GM21528 (cell line): Measurements from ENCODE around the gene MTFR1L.

Experiments used
- ATAC-seq: cut with Tn5 transposase; IDR thresholded peaks from one replicate; pipeline ENCODE4 v1.9.1; 2021; ENCODE audit warnings: mild to moderate bottlenecking, moderate library complexity; ENCODE audit not compliant: unreplicated experiment, low FRiP score

The MTFR1L gene

DNA sequence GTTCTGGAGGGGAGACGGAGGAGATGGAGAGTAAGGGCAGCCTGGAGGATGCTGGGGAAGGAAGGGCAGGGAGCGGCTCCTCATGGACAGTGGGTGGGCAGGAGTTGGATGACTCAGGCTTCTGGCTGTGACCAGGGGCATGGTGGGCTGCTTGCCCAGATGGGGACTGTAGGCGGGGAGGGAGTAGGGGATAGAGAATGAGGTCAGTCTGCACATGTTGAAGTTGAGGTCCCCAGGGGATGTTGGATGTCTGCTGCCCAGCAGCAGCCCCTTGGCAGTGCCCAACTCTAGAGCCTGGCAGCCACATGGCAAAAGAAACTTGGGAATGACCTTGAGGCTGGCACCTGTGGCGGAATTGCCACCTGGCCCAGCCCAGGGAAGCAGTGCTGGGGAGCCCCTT, 13.3 kb upstream of the MTFR1L start:
- no peak for ATAC-seq

DNA sequence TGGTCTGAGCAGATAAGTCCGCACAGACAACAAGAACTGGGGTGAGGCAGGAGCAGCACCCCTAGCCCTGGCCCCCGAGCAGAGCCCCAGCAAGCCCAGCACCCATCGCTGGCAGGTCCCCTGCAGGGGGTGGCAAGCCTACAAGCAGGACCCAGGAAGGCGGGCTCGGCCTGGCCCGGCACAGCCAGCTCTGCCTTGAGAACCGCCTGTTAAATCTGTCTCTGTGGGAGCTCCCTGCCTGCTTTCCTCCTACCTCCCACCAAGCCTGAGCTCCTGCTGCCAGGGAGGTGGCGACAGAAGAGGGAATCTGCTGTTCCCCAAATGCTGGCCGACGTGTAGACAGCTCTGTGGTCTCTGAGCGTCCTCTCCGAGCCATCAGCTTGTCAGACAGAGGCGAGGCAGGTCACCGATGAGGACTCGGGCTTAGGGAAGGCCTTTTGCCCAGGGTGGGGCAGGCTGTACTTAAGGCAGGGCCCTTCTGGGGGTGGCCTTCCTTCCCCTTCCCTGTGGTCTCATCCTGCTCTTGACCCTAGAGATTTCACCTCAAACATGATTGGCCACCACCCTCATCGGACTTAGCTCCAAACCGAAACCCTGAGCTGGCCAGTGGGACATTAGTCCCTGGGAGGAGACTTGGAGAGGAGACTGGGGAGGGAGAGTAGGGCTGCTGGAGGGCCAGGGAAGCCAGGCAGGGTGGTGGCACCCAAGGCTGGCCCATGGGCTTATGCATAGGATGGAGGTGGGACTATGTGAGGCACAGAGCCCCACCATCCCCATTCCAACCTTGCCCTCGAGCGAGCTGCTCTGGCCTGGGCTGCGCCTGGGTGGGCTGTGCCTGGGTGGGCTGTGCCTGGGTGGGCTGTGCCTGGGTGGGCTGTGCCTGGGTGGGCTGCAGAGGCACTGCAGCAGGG, 12.0 kb upstream of the MTFR1L start:
- no peak for ATAC-seq

DNA sequence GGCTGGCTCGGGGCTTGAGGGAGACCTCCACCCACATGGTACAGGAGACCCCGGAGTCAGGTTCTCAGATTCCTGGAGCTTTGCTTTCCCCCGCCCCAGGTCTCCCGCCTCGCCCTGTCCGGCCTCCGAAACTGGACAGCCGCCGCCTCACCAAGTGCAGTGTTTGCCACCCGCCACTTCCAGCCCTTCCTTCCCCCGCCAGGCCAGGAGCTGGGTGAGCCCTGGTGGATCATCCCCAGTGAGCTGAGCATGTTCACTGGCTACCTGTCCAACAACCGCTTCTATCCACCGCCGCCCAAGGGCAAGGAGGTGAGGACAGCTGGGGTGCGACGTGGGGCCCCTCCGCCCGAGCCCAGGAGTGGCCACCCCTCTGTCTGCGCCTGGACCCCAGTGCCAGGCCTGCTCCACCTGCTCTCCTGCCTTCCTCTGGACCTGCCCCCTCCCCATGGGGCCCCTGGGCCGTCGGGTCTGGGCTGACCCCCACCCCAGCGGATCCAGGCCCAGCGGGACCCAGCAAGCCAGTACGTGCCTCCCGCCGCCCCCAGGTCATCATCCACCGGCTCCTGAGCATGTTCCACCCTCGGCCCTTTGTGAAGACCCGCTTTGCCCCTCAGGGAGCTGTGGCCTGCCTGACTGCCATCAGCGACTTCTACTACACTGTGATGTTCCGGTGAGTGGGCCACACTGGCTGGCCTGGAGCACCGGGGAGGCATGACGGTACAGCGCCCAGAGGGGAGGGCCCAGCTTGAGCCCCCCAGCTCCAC, 11.1 kb upstream of the MTFR1L start:
- no peak for ATAC-seq

DNA sequence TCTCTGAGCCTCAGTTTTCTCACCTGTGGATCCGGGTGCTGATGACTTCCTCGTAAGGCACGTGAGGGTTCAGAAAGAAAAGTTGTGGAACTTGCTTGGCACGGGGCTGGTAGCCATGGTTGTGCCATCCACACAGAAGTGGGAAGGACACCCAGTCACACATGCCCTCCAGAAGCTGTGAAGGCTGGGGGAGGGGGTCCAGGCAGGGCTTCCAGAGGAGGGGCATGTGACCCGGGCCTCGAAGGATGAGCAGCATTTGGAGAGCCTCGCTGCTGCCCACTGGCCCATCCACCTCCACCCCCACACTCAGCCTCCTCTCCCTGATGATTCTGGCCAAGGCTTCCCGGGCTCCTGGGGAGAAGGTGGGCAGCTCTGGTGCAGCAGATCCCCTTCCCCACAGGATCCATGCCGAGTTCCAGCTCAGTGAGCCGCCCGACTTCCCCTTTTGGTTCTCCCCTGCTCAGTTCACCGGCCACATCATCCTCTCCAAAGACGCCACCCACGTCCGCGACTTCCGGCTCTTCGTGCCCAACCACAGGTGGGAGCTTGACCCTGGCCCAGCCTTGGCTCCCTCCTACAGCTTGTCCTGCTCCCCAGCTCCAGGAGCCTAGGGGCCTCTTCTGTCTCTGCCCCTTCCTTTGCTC, 10.3 kb upstream of the MTFR1L start:
- ATAC-seq: no peak

DNA sequence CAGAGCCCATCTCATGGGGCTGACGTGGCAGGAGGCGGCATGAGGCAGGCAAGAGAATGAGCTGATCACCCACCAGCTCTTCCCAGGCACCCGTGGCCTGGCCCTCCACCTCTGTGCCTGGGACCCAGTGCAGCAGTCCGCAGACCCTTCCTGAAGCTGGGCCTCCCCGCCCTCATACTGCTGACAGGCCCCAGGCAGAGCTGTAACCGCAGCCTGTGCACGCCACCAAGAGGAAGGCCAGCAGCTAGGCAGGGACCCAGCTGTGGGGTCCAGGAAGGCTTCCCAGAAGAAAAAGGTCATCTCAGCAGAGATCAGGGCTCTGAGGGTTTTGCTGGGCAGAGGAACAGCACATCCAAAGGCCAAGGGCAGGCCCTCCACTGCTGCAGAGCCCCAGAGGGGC, 9.8 kb upstream of the MTFR1L start:
- ATAC-seq: no peak

DNA sequence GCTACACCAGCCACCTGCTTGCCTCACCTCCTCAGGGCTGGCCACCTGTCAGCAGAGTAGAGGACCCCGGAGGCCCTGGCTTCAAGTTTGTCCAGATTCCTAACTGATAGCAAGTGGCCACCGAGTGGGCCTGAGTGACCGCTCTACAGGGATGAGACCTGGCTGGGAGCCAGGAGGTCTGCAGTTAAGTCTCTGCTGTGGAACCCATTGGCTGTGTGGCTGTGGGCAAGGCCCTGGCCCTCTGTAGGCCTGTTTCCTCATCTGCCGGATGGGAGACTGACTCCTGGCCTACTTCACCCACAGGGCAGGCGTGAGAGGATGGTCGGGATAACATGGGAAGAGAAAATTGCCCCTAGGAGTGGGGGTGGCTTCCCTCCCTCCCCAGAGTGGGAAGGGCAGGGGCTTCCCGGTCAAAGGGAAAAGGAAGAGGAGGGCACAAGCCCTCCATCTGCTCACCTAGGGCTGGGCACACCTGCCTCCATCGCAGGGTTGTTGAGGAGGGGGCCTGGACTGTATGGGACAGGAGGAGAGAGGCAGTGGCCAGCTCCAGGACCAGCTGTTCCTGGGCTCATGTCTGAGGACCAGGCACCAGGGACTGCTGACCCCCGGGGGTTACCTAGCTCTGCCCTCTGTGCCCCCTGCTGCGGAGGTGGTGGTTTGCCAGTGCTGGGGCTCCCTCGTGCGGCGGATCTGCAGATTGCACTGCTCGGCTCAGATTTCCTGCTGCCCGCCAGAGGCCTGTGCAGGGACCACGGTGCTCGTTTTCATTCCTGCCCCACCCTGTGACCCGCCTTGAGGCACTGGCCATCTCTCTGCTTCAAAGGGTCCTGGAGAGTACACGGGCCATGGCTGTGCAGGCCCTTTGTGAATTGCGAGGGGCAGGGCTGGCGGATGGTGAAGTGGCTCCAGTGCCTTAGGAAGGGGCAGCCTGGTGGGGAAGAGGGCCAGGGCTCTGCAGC, 9.1 kb upstream of the MTFR1L start:
- ATAC-seq: no peak

DNA sequence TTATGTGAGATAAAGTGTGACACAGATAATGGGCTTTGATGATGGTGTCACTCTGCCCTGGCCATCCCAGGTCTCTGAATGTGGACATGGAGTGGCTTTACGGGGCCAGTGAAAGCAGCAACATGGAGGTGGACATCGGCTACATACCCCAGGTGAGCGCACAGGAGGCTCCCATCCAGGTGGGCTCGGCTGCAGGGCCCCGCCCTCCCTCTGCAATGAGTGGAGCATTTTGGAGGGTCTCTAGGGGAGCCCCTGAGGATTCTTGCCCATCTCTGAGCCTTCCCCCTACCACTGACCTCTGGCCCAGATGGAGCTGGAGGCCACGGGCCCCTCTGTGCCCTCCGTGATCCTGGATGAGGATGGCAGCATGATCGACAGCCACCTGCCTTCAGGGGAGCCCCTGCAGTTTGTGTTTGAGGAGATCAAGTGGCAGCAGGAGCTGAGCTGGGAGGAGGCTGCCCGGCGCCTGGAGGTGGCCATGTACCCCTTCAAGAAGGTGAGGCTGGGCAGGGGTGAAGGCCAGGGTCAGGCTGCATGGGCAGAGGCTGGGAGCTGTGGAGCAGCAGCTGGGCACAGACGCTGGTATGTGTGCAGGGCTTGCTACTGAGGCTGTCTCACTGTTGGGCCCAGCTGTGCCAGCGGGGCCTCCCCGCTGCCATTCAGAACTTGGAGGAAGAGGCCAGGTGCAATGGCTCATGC, 8.2 kb upstream of the MTFR1L start:
- ATAC-seq: no peak

DNA sequence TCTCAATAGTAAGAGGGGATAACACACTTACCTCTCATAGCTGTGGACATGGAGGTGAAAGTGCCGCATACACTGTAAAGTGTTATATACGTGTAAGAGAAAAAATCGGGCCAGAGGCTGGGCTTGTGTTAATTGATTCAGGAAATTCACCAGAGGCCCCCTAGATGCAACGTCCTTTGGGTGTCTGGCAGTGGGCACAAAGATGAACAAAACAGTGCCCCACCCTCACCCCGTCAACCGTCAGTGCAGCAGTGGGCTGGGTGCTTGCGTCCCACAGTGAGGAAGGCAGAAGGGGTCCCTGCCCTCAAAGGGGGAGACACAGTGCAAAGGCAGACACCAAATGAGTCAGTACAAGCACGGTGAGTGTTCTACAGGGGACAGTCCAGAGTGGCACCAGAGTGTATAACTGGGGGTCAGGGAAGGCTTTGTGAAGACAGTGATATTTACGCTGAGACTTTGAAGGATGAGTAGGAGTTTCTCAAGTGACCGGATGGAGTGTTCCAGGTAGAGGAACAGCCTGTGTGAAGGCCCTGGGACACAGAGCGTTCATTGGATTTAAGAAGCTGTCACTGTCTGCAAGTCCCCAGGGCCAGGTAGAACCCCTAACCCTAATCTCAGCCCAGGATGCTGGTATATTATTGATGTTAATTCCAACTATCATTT, 6.6 kb upstream of the MTFR1L start:
- ATAC-seq: no peak

DNA sequence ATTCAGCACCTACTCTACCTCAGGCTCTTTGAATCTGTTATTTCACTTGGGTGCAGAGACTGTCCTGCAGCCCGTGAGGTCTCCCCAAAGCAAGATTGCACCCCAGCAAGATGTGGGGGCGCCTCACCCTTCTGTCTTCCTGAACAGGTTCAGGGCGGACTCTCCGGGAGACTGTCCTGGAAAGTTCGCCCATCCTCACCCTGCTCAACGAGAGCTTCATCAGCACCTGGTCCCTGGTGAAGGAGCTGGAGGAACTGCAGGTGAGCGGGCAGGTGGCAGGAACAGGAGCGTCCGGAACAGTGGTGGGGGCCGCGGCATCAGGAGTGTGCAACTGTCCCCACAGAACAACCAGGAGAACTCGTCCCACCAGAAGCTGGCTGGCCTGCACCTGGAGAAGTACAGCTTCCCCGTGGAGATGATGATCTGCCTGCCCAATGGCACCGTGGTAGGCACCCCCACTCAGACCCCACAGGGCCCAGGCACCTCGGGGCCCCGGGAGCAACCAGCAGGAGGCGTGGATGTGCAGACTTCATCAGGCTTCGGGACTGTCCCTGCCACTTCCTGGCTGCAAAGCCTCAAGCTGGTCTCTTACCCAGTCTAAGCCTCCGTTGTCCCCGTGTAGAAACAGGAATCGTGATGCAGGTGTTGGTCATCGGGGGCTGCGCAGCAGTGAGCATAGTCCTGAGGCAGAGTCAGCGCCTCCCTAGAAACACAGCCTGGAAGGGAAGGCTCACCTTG, 5.9 kb upstream of the MTFR1L start:
- ATAC-seq: no peak

DNA sequence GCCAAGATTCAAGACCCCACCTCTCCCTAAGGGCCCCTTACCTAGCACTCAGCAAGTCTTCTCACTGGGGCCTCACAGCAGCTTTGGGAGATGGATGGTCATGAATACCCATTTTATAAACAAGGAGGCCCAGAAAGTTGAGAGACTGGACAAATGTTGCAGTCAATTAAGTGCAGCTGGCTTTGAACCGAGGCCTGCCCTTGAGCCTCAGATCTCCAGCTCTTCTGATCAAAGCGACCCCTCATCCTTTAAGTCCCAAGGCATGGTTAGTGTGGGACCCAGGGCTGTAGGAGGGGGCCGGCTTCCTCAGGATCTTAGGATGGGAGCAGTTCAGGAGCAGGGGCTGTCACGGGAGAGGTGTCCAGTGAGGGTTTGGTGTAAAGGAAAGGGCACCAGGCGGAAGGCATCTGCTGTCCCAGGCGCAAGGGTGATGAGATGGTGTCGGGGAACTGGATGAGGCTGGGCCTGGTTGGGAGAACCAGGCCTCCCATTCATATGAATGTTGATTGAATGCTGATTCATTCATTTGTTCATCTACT, 5.1 kb upstream of the MTFR1L start:
- no peak for ATAC-seq

DNA sequence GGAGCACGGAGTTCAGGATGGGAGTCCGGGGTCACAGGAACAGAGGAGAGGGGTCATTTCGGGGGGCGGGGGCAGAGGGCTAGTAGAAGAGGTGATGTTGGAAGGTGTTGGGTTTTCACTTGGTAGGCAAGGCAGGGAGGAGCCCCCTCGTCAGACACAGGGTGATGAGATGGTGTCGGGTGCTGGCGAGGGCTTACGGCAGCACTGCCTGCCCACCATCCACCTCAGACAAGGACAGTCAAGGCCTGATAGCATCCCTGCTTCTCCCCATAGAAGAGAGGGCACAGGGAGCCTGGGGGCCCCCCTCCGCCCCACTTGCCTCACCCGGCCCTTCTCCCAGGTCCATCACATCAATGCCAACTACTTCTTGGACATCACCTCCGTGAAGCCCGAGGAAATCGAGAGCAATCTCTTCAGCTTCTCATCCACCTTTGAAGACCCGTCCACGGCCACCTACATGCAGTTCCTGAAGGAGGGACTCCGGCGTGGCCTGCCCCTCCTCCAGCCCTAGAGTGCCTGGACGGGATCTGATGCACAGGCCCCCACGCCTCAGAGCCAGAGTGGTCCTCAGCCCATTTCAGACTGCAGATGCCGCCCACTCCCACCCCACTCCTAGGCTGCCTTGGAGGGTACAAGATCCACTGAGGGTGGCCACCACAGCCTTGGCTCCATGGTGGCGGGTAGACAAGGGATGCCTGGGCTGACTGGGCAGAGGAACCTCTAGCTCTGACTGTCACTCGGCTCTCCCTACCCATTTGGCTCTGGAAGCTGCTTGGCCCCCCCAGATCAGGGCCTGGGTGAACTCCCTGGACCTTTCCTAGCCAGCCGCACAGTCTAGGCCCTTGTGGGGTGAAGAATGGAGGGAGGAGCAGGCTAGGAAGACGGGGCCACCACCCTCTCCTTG, 4.3 kb upstream of the MTFR1L start:
- no peak for ATAC-seq

DNA sequence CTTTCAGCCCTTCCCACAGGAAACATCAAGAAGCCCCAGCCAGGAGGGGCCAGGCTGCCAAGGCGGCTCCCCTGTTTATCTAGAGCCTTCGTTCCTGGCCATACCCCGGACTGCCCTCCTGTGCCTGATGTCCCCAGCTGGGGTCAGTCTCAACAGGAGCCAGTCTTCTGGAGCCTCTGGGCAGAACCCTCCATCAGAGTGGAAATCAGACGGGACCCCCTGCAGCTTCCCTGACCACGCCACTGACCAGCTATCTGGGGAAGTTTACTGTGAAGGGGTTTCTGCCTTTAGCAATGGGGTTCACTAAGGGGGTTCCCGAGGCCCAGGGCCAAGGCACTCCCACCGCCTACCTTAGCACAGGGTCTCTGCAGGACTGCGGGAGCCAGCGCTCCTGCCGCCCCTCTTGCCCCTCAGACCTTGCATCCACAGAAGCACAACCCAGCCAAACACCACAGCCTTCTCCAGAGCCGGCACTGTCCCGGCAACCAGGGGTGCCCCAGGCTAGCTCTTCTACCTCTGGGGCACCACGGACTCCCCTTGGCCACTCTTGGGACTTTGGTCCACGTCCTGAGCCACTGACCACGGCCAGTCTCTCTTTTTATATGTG, 3.5 kb upstream of the MTFR1L start:
- no peak for ATAC-seq

DNA sequence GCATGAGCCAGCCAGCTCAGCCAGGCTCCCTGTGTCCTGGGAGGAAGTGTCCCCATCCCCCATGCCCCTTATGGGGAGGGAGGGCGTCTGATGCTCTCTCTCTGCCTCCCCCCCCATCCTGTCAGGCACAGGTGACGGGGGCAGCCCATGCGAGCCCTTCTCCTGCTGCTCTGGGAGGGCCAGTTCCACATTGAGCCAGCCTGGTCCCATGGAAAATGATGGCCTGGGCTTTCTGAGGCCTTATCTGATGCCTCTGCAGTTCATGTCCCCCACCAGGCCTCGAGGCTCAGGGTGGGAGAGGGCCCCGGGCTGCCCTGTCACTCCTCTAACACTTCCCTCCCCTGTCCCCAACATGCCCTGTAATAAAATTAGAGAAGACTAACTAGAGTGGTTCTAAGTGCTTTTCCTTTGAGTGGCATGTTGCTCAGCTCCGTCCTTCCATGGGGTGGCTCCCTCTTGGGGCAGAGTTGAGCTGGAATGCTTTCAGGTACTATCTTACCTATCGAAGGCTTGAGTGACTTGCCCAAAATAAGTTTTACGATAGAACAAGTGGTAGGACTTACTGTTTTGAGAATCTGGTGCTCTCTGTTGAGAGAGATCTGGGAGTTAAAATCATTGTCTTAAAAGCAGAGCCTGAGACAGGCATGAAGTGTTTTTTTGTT, 1.8 kb upstream of the MTFR1L start:
- ATAC-seq: no peak

DNA sequence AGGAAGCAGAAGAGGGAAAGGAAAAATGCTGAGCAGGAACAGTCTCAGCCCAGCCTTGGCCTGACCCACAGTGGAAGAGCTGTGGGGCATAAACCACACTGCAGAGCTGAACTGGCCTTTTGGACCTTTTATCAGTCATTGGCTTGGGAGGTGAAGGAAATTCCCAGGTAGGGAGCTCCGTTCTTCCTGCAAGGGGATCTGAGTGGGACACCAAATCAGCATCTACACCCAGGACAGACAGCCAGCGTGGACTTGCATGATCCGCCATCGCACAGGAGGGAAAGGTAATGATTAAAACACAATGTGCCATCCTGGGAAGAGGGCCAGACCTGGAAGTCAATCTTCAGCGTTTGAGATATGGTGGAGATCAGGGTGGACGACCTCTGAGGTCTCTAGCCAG, 1.2 kb upstream of the MTFR1L start:
- no peak for ATAC-seq

DNA sequence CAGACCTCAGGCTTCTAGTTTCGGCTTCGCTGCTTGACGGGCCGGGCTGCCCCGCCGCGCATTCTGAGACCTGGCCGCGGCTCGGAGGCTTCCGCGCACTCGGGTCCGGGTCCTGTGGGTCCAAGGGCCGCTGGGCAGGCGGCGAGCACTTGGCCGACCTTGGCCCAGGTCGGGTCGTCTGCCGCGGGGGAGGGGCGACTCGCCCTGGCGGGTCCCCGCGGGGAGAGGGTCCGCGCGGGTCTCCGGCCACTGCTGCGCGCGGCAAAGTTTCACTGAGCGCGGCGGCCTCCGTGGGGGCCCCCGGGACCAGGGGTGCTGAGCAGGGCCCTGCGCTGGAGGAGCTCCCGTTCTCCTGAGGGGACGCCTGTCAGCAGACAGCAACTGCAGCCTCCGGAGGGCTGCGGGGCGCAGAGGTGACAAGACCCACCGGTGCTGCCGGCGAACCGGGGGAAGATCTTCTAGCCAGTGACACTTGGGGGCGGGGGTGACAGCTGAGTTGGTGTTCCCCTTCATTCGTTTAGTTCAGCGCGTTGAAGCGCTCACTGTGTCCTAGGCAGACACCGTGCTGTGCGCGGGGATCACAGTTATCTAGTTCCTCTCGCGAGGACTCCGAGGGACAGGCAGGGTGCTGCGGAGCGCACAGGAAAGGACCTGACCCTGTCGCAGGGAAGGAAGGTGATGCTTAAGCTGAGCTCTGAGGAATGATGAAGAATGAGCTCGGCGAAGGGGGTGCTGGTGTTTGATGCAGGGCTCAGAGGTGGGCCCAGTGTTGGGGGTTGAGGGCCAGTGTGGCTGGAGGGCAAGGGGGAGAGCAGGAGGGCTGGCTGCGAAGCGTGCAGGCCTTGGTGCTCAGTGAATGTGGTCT, 725 bp downstream of the MTFR1L start:
- ATAC-seq: peak; percentile 38
